GM18951 (cell line): ENCODE measurements around the gene PSTK.

Source experiments
- POLR2A ChIP-seq: IDR thresholded peaks from 4 replicates; pipeline ENCODE4 v1.6.1; 2011; ENCODE audit warnings: mild to moderate bottlenecking; ENCODE audit not compliant: insufficient read length, insufficient read depth; ENCODE audit errors: extremely low read depth
- in situ Hi-C: fragments of 300-500 bp; cut with MboI; formaldehyde crosslinking; loops from one replicate; pipeline ENCODE4 v1.12.0; 2022; ENCODE audit warnings: low sequenced_read_pairs, mixed read lengths, inconsistent platforms; ENCODE audit not compliant: unreplicated experiment

PSTK gene

GRCh38 chr10:123017421-123018165, 37.4 kb downstream of the PSTK start:
- in situ Hi-C loops, result no loop called here
- no peak for TF ChIP-seq POLR2A

GRCh38 chr10:123018531-123018930, 38.3 kb downstream of the PSTK start:
- TF ChIP-seq POLR2A, result no peak
- in situ Hi-C loops, result no loop called here

- no peak for TF ChIP-seq POLR2A
- in situ Hi-C loops, result no loop called here
These were observed 39.1 kb downstream of the PSTK start for GRCh38 chr10:123019264-123019663.

- no peak for TF ChIP-seq POLR2A
- in situ Hi-C loops, result no loop called here
These were observed 39.9 kb downstream of the PSTK start for GRCh38 chr10:123019941-123020703.

- in situ Hi-C loops, result no loop called here
- TF ChIP-seq POLR2A, result no peak
These were observed 41.3 kb downstream of the PSTK start for GRCh38 chr10:123021517-123021916.

- no peak for TF ChIP-seq POLR2A
- in situ Hi-C loops, result no loop called here
These were observed 44.3 kb downstream of the PSTK start for GRCh38 chr10:123024540-123024939.

GRCh38 chr10:123026302-123026701, 46.1 kb downstream of the PSTK start:
- no peak for TF ChIP-seq POLR2A
- in situ Hi-C loops, result no loop called here

GRCh38 chr10:123027861-123028260, 47.7 kb downstream of the PSTK start:
- TF ChIP-seq POLR2A, result no peak
- in situ Hi-C loops, result no loop called here

GRCh38 chr10:123031124-123031523, 50.9 kb downstream of the PSTK start:
- in situ Hi-C loops, result loop anchor here (10.0 kb wide), 1 partner anchor 534 kb away; no protein-coding TSS in a partner anchor

GRCh38 chr10:123034332-123034731, 54.1 kb downstream of the PSTK start:
- in situ Hi-C loops, result loop anchor here (10.0 kb wide), 1 partner anchor 530 kb away; no protein-coding TSS in a partner anchor

More at GRCh38 chr10:123031124-123031523, 50.9 kb downstream of the PSTK start:
- no peak for TF ChIP-seq POLR2A

GRCh38 chr10:123035467-123036086, 55.4 kb downstream of the PSTK start:
- in situ Hi-C loops, result loop anchor here (10.0 kb wide), 1 partner anchor 529 kb away; no protein-coding TSS in a partner anchor
- TF ChIP-seq POLR2A, result no peak

More at GRCh38 chr10:123034332-123034731, 54.1 kb downstream of the PSTK start:
- no peak for TF ChIP-seq POLR2A

GRCh38 chr10:123038782-123039631, 58.8 kb downstream of the PSTK start:
- in situ Hi-C loops, result loop anchor here (10.0 kb wide), 1 partner anchor 526 kb away; no protein-coding TSS in a partner anchor
- no peak for TF ChIP-seq POLR2A
